SK-N-SH (cell line): ENCODE measurements around the gene CBLB. TPM values are rescaled to one million over a fixed set of nuclear protein-coding genes. Genes with fewer than 3 reads are reported as not detected.

Source experiments
- CTCF ChIA-PET: fragments of 300-600, 350-600 bp; formaldehyde crosslinking; extraction: SDS; loops from one replicate; lab custom pipeline; 2021; lab: Yijun Ruan, JAX
- POLR2A ChIA-PET: fragments of 350-600 bp; sonication (Branson Sonifier 250); formaldehyde crosslinking; extraction: SDS; loops from one replicate; lab custom pipeline; 2020; ENCODE audit warnings: antibody characterized with exemption, inconsistent platforms; lab: Yijun Ruan, JAX
- DNase-seq: peaks from one replicate; pipeline ENCODE4 v3.0.0; 2012
- H2AFZ ChIP-seq: fragments of 200-600 bp; sonication (generic); 2 replicates; pipeline ENCODE4 v1.8.1; 2016; ENCODE audit warnings: antibody characterized with exemption, mild to moderate bottlenecking, low read depth
- H3F3A ChIP-seq: fragments of 200-600 bp; sonication (generic); replicated peaks from 2 replicates; pipeline ENCODE3; 2016; ENCODE audit warnings: antibody characterized with exemption, mild to moderate bottlenecking; ENCODE audit not compliant: insufficient read depth
- H3K27ac ChIP-seq, 2 experiments: fragments of 200-500 bp in 1 of 2; fragments of 200-600 bp in 1 of 2; sonication (Bioruptor generic) in 1 of 2; sonication (generic), shearing (Covaris generic) in 1 of 2; 2 replicates each; pipeline versions ENCODE4 v1.5.1 to v1.6.1; 2014 to 2016; ENCODE audit warnings: low read depth in 2 of 2, inconsistent platforms in 1 of 2, low read length in 1 of 2, mild to moderate bottlenecking in 1 of 2, mixed read lengths in 1 of 2
- H3K27me3 ChIP-seq: fragments of 200-600 bp; sonication (generic), shearing (Covaris generic); 2 replicates; pipeline ENCODE4 v1.6.1; 2016; ENCODE audit warnings: mixed run types; ENCODE audit not compliant: insufficient read depth
- H3K36me3 ChIP-seq, 2 experiments: fragments of 200-500 bp in 1 of 2; fragments of 200-600 bp in 1 of 2; sonication (Bioruptor generic) in 1 of 2; sonication (generic) in 1 of 2; replicated peaks in 1 of 2; 2 replicates each; pipeline versions ENCODE3 to v1.5.1; 2014 to 2016; ENCODE audit warnings: low read length in 1 of 2, mild to moderate bottlenecking in 1 of 2; ENCODE audit not compliant: insufficient read depth in 2 of 2, control insufficient read depth in 1 of 2
- H3K4me1 ChIP-seq, 2 experiments: fragments of 200-500 bp in 1 of 2; fragments of 200-600 bp in 1 of 2; sonication (Bioruptor generic) in 1 of 2; sonication (generic), shearing (Covaris generic) in 1 of 2; 2 replicates each; pipeline versions ENCODE4 v1.5.1 to v1.6.1; 2014 to 2016; ENCODE audit warnings: low read depth in 1 of 2, low read length in 1 of 2, mixed run types in 1 of 2; ENCODE audit not compliant: insufficient read depth in 2 of 2, control insufficient read depth in 1 of 2
- H3K4me2 ChIP-seq: fragments of 200-600 bp; sonication (generic), shearing (Covaris generic); 2 replicates; pipeline ENCODE4 v1.6.1; 2017; ENCODE audit warnings: mixed run types
- H3K4me3 ChIP-seq, 2 experiments: fragments of 200-500 bp in 1 of 2; fragments of 200-600 bp in 1 of 2; sonication (Bioruptor generic) in 1 of 2; sonication (generic), shearing (Covaris generic) in 1 of 2; 2 replicates each; pipeline versions ENCODE4 v1.5.1 to v1.8.1; 2014 to 2016; ENCODE audit warnings: low read depth in 2 of 2, inconsistent platforms in 1 of 2, low read length in 1 of 2, mild to moderate bottlenecking in 1 of 2, mixed read lengths in 1 of 2, moderate library complexity in 1 of 2
- H3K79me2 ChIP-seq: fragments of 200-600 bp; sonication (generic); 2 replicates; pipeline ENCODE4 v1.8.1; 2017; ENCODE audit warnings: mild to moderate bottlenecking; ENCODE audit not compliant: insufficient read depth
- H3K9ac ChIP-seq: fragments of 200-600 bp; sonication (generic); 2 replicates; pipeline ENCODE4 v1.6.1; 2017; ENCODE audit warnings: mixed run types
- H3K9me2 ChIP-seq: fragments of 200-600 bp; sonication (generic); 2 replicates; pipeline ENCODE4 v1.6.1; 2017; ENCODE audit warnings: mixed run types
- H3K9me3 ChIP-seq: fragments of 200-600 bp; sonication (generic); 2 replicates; pipeline ENCODE4 v1.6.1; 2017; ENCODE audit warnings: mixed run types, mild to moderate bottlenecking, moderate library complexity
- H4K20me1 ChIP-seq: fragments of 200-600 bp; sonication (generic); 2 replicates; pipeline ENCODE4 v1.6.1; 2017; ENCODE audit warnings: mild to moderate bottlenecking, mixed run types; ENCODE audit not compliant: insufficient read depth
- CHD2 ChIP-seq: fragments of 150-350 bp; IDR thresholded peaks from 2 replicates; pipeline ENCODE4 v1.6.1; 2018; ENCODE audit warnings: low read length; ENCODE audit not compliant: partially characterized antibody
- ELF1 ChIP-seq: IDR thresholded peaks from 2 replicates; pipeline ENCODE4 v1.4.0; 2012
- EZH2phosphoT487 ChIP-seq: fragments of 200-600 bp; sonication (generic); IDR thresholded peaks from 2 replicates; pipeline ENCODE4 v1.6.1; 2017; ENCODE audit warnings: low read depth, mixed run types, mild to moderate bottlenecking, antibody characterized with exemption, moderate library complexity, borderline replicate concordance
- FOSL2 ChIP-seq: IDR thresholded peaks from 2 replicates; pipeline ENCODE4 v1.4.0; 2012; ENCODE audit warnings: low read depth, mild to moderate bottlenecking, moderate library complexity, borderline replicate concordance
- FOXJ3 ChIP-seq: sonication (generic); formaldehyde crosslinking; IDR thresholded peaks from 2 replicates; pipeline ENCODE4 v1.5.1; 2020; ENCODE audit warnings: mild to moderate bottlenecking, missing genetic modification reagents
- GABPA ChIP-seq: IDR thresholded peaks from 2 replicates; pipeline ENCODE4 v1.4.0; 2012; ENCODE audit warnings: low read depth, mild to moderate bottlenecking
- GATA2 ChIP-seq: sonication (generic); formaldehyde crosslinking; IDR thresholded peaks from 2 replicates; pipeline ENCODE4 v1.5.0; 2020; ENCODE audit warnings: mild to moderate bottlenecking, missing genetic modification reagents
- NFIC ChIP-seq: IDR thresholded peaks from 2 replicates; pipeline ENCODE4 v1.4.0; 2012; ENCODE audit warnings: borderline replicate concordance
- RAD21 ChIP-seq: IDR thresholded peaks from 2 replicates; pipeline ENCODE4 v1.6.1; 2012; ENCODE audit warnings: mild to moderate bottlenecking, low read length
- RFX5 ChIP-seq: IDR thresholded peaks from 2 replicates; pipeline ENCODE4 v1.6.1; 2012; ENCODE audit warnings: mild to moderate bottlenecking, improper control_type of control experiment, low read length
- SIN3A ChIP-seq: IDR thresholded peaks from 2 replicates; pipeline ENCODE4 v1.6.1; 2012; ENCODE audit warnings: low read depth, mild to moderate bottlenecking, low read length, moderate library complexity, borderline replicate concordance
- SMC3 ChIP-seq: IDR thresholded peaks from 2 replicates; pipeline ENCODE4 v1.6.1; 2012; ENCODE audit warnings: low read depth, low read length, improper control_type of control experiment
- TEAD4 ChIP-seq: IDR thresholded peaks from 2 replicates; pipeline ENCODE4 v1.4.0; 2012; ENCODE audit warnings: mild to moderate bottlenecking, borderline replicate concordance; ENCODE audit not compliant: insufficient read depth
- WGBS: methylation state at CpG from one replicate; pipeline ENCODE4 v1.1.6; 2017; ENCODE audit warnings: low lambda C conversion rate; 5-methylcytosine and 5-hydroxymethylcytosine counted together
- polyA plus RNA-seq, 3 experiments: library from polyadenylated mRNA; depleted of rRNA; stranded (reverse); fragments of >200 nt; gene quantifications; 2 replicates each; pipeline ENCODE4 v1.2.3, GENCODE V29; 2012
- TF ChIP-seq, protein P1 (sequence below): fragments of 150-350 bp; IDR thresholded peaks from 2 replicates; pipeline ENCODE4 v1.6.1; 2017; ENCODE audit warnings: antibody characterized with exemption, low read length, low read depth, borderline replicate concordance
- TF ChIP-seq, protein P2 (sequence below): IDR thresholded peaks from 2 replicates; pipeline ENCODE4 v1.4.0; 2012; ENCODE audit warnings: low read depth
- TF ChIP-seq, protein P3 (sequence below): fragments of 150-350 bp; IDR thresholded peaks from 2 replicates; pipeline ENCODE4 v1.6.1; 2016; ENCODE audit warnings: mild to moderate bottlenecking, low read depth, low read length
- TF ChIP-seq, protein P4 (sequence below): IDR thresholded peaks from 2 replicates; pipeline ENCODE4 v1.4.0; 2012; ENCODE audit warnings: low read depth, borderline replicate concordance
- TF ChIP-seq, protein P5 (sequence below): IDR thresholded peaks from 2 replicates; pipeline ENCODE4; 2012
- TF ChIP-seq, protein P6 (sequence below): fragments of 200-600 bp; sonication (generic); IDR thresholded peaks from 2 replicates; pipeline ENCODE4 v1.6.1; 2017; ENCODE audit warnings: antibody characterized with exemption, mild to moderate bottlenecking, moderate library complexity

Gene CBLB
- polyA plus RNA-seq, 1 of the 3 experiments (the other 2 are of a cell fraction), result 4.4 TPM

DNA sequence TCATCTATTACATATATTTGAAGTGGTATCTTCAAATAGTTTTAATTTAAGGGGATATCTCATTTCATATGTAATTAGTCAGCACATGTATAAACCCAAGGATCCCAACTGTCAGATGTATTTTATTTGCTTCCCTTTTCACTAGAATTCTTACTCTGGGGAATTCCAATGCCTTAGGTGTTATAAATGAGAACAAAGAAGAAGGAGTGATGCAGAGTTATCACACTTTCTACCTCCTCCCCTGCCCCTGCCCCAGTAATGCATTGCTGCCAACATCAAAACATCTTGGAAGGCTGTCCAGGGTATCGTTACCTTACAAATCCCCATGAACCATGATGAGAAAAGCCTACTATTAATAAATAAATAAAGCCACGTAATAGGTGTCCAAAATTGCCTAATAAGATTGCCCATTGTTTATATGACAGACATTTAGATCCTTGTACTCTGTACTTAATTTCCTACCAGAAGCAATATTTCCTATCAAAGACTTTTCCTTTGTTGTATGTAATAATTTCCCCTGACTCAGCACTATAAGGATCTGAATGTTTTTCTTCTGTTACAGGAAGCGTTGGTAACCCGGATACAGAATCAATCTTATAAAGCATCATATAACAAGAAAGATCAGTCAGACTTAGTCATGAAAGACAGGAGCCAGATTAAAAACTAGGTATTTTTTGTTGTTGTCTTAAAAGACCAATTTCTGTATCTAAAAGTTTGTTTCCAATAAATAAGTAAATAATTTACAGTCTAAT, 38.8 kb downstream of the CBLB start:
- H3K4me1 ChIP-seq, result peaks cover 0 to 18% of the 10 kb centered on the region in 2 experiments; a peak in 2 of 4 replicates
- DNase-seq, result no peak
- CTCF ChIA-PET, result no interaction called here
- peaks cover 2 to 26% of the 10 kb centered on the region in 2 experiments for H3K36me3 ChIP-seq
- H4K20me1 ChIP-seq, result no peaks in the 10 kb centered on the region
- H3K4me3 ChIP-seq, result no peak overlapping the region
- no peak overlapping the region for H3K4me2 ChIP-seq
- H2AFZ ChIP-seq, result no peak overlapping the region
- H3K9me2 ChIP-seq, result no peaks in the 10 kb centered on the region
- H3F3A ChIP-seq, result peaks cover 3% of the 10 kb centered on the region
- H3K79me2 ChIP-seq, result peaks cover 47% of the 10 kb centered on the region
- H3K27ac ChIP-seq, result no peak overlapping the region
- POLR2A ChIA-PET, result no interaction called here
- H3K9ac ChIP-seq, result no peak overlapping the region
- no peak for TF ChIP-seq FOXJ3 (CRISPR knock-in tag)
- TF ChIP-seq FOSL2, result no peak
- TF ChIP-seq SIN3A, result no peak
- TF ChIP-seq RAD21, result no peak
- TF ChIP-seq SMC3, result no peak
- TF ChIP-seq GATA2 (CRISPR knock-in tag), result no peak
- no peak for TF ChIP-seq NFIC
- TF ChIP-seq, all 33 proteins: peak for 0
- Histone ChIP-seq H3K9me3 (no peaks in the 10 kb centered on the region), H3K27me3 (no peaks in the 10 kb centered on the region)
- 92% methylated on average over 4 of the region's 4 CpGs for WGBS

DNA sequence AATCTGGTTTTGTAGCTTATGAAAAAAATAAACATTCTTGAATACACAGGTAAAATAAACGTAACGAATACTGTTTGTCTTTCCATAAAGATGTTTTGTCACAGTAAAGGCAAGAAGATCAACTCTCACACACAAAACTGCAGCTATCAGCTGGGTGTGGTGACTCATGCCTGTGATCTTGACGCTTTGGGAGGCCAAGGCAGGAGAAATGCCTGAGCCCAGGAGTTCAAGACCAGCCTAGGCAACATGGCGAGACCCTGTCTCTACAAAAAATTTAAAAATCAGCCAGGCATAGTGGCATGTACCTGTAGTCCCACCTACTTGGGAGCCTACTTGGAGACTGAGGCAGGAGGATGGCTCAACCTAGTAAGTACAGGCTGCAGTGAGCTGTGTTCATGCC, 39.6 kb downstream of the CBLB start:
- Histone ChIP-seq H3K9ac (no peak overlapping the region), H3K4me2 (no peak overlapping the region), H3F3A (peaks cover 3% of the 10 kb centered on the region), H3K27ac (no peak overlapping the region), H3K9me2 (no peaks in the 10 kb centered on the region), H3K9me3 (no peaks in the 10 kb centered on the region), H3K4me1 (peaks cover 0 to 17% of the 10 kb centered on the region in 2 experiments; a peak in 2 of 4 replicates), H3K4me3 (no peak overlapping the region), H4K20me1 (no peaks in the 10 kb centered on the region), H3K79me2 (peaks cover 47% of the 10 kb centered on the region), H3K27me3 (no peaks in the 10 kb centered on the region), H2AFZ (no peak overlapping the region), H3K36me3 (peaks cover 2 to 21% of the 10 kb centered on the region in 2 experiments)
- TF ChIP-seq NFIC (no peak), GABPA (no peak), TEAD4 (no peak), RAD21 (no peak), EZH2phosphoT487 (no peak), FOSL2 (no peak), SIN3A (no peak), RFX5 (no peak), ELF1 (no peak), GATA2 (CRISPR knock-in tag) (no peak), CHD2 (no peak)
- TF ChIP-seq, protein P1, sequence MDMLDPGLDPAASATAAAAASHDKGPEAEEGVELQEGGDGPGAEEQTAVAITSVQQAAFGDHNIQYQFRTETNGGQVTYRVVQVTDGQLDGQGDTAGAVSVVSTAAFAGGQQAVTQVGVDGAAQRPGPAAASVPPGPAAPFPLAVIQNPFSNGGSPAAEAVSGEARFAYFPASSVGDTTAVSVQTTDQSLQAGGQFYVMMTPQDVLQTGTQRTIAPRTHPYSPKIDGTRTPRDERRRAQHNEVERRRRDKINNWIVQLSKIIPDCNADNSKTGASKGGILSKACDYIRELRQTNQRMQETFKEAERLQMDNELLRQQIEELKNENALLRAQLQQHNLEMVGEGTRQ, result no peak
- TF ChIP-seq, protein P2, sequence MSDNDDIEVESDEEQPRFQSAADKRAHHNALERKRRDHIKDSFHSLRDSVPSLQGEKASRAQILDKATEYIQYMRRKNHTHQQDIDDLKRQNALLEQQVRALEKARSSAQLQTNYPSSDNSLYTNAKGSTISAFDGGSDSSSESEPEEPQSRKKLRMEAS, result no peak
- TF ChIP-seq, protein P3, sequence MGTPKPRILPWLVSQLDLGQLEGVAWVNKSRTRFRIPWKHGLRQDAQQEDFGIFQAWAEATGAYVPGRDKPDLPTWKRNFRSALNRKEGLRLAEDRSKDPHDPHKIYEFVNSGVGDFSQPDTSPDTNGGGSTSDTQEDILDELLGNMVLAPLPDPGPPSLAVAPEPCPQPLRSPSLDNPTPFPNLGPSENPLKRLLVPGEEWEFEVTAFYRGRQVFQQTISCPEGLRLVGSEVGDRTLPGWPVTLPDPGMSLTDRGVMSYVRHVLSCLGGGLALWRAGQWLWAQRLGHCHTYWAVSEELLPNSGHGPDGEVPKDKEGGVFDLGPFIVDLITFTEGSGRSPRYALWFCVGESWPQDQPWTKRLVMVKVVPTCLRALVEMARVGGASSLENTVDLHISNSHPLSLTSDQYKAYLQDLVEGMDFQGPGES, result no peak
- TF ChIP-seq, protein P4, sequence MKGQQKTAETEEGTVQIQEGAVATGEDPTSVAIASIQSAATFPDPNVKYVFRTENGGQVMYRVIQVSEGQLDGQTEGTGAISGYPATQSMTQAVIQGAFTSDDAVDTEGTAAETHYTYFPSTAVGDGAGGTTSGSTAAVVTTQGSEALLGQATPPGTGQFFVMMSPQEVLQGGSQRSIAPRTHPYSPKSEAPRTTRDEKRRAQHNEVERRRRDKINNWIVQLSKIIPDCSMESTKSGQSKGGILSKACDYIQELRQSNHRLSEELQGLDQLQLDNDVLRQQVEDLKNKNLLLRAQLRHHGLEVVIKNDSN, result no peak
- TF ChIP-seq, protein P5, sequence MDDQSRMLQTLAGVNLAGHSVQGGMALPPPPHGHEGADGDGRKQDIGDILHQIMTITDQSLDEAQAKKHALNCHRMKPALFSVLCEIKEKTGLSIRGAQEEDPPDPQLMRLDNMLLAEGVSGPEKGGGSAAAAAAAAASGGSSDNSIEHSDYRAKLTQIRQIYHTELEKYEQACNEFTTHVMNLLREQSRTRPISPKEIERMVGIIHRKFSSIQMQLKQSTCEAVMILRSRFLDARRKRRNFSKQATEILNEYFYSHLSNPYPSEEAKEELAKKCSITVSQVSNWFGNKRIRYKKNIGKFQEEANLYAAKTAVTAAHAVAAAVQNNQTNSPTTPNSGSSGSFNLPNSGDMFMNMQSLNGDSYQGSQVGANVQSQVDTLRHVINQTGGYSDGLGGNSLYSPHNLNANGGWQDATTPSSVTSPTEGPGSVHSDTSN, result no peak
- TF ChIP-seq, protein P6, sequence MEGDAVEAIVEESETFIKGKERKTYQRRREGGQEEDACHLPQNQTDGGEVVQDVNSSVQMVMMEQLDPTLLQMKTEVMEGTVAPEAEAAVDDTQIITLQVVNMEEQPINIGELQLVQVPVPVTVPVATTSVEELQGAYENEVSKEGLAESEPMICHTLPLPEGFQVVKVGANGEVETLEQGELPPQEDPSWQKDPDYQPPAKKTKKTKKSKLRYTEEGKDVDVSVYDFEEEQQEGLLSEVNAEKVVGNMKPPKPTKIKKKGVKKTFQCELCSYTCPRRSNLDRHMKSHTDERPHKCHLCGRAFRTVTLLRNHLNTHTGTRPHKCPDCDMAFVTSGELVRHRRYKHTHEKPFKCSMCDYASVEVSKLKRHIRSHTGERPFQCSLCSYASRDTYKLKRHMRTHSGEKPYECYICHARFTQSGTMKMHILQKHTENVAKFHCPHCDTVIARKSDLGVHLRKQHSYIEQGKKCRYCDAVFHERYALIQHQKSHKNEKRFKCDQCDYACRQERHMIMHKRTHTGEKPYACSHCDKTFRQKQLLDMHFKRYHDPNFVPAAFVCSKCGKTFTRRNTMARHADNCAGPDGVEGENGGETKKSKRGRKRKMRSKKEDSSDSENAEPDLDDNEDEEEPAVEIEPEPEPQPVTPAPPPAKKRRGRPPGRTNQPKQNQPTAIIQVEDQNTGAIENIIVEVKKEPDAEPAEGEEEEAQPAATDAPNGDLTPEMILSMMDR, result no peak
- ChIA-PET CTCF (interaction anchor here (0.8 to 0.9 kb wide), 2 partner anchors 8 to 781 kb away, joined by 3 to 5 read pairs; no protein-coding TSS in a partner anchor), POLR2A (no interaction called here)
- DNase-seq, result no peak
- WGBS, result 97% methylated on average over 4 of the region's 4 CpGs
